ENCODE results near the gene TSPAN2. TPM values are rescaled to one million over a fixed set of nuclear protein-coding genes. Genes with fewer than 3 reads are reported as not detected.

Gene TSPAN2
- total and polyA plus RNA-seq, 2 donors (not counting 3 experiments of a cell fraction or from before 2014, with no cell fraction given) = 1.5 to 5.0 TPM

DNA sequence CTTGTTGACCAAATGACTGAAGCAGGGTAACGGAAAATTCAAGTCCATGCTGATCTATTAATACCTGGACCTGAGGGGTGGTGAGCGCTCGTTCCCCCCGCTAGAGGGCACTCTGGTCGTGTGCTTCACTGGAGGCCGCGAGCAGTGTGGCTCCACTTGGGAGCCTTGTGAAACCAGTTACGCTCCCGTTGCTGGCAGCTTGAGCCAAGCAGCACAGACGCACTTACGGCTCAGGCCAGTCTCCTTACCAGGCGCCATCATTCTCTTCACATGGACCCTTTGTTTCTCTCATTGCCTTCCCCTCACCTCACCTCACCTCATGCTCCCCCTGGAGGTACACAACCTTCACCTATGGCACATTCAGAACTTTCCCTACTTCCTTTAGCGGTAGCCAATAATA, 49.7 kb upstream of the TSPAN2 start:
- no peak for TF ChIP-seq MYC (IDR thresholded peaks at IDR 0.05; ENCODE audit: low read depth, low read length)
- TF ChIP-seq, protein P1, sequence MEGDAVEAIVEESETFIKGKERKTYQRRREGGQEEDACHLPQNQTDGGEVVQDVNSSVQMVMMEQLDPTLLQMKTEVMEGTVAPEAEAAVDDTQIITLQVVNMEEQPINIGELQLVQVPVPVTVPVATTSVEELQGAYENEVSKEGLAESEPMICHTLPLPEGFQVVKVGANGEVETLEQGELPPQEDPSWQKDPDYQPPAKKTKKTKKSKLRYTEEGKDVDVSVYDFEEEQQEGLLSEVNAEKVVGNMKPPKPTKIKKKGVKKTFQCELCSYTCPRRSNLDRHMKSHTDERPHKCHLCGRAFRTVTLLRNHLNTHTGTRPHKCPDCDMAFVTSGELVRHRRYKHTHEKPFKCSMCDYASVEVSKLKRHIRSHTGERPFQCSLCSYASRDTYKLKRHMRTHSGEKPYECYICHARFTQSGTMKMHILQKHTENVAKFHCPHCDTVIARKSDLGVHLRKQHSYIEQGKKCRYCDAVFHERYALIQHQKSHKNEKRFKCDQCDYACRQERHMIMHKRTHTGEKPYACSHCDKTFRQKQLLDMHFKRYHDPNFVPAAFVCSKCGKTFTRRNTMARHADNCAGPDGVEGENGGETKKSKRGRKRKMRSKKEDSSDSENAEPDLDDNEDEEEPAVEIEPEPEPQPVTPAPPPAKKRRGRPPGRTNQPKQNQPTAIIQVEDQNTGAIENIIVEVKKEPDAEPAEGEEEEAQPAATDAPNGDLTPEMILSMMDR (IDR thresholded peaks at IDR 0.05; ENCODE audit: extremely low read depth in 1 of 2, insufficient read depth in 1 of 2, low read depth in 1 of 2, low read length in 2 of 2) = peak; percentile 90 to 92
- H4K20me1 ChIP-seq (replicated peaks; ENCODE audit: control insufficient read depth, extremely low read depth, insufficient read depth, low read length) = no peaks in the 10 kb centered on the region
- H3K27me3 ChIP-seq (ENCODE audit: control insufficient read depth in 2 of 2, insufficient read depth in 2 of 2, low read length in 2 of 2) = peaks cover 0 to 2% of the 10 kb centered on the region in 2 experiments
- no peaks in the 10 kb centered on the region for H3K79me2 ChIP-seq (ENCODE audit: control insufficient read depth, insufficient read depth, low read length)
- no peak overlapping the region for H3K27ac ChIP-seq (ENCODE audit: insufficient read depth, low read depth, low read length)
- H3K4me3 ChIP-seq (replicated peaks in 1 of 3; ENCODE audit: insufficient read depth in 1 of 3, low read depth in 1 of 3, low read length in 3 of 3) = no peak overlapping the region
- peak; percentile 79 for DNase-seq (ENCODE audit: low read depth, low spot score)
- peak overlapping the region; percentile 20 for H2AFZ ChIP-seq (ENCODE audit: low read depth, low read length)
- ChIA-PET POLR2A (no interaction called here), CTCF (interaction anchor here (0.6 to 8.6 kb wide), 21 partner anchors 17 to 1361 kb away, joined by 3 to 259 read pairs (median 4); no protein-coding TSS in a partner anchor)
- dilution Hi-C loops (cut with MboI; ENCODE audit: extremely low pct_ligation_motif_present, low sequenced_read_pairs) (no loop called here), intact Hi-C loops (cut with micrococcal nuclease) (loop anchor here (1.0 to 2.0 kb wide), 5 partner anchors 136 to 626 kb away; no protein-coding TSS in a partner anchor)
- H3K9me3 ChIP-seq (replicated peaks; ENCODE audit: control insufficient read depth, insufficient read depth, low read length) = no peaks in the 10 kb centered on the region
- no peak overlapping the region for H3K9ac ChIP-seq (replicated peaks; ENCODE audit: extremely low read depth, insufficient read depth, low read length)
- no peak overlapping the region for H3K4me2 ChIP-seq (ENCODE audit: insufficient read depth, low read length)
- H3K36me3 ChIP-seq (ENCODE audit: control insufficient read depth in 2 of 2, extremely low read depth in 1 of 2, insufficient read depth in 2 of 2, low read length in 2 of 2) = no peaks in the 10 kb centered on the region
- no peaks in the 10 kb centered on the region for H3K4me1 ChIP-seq (ENCODE audit: control insufficient read depth, extremely low read depth, insufficient read depth, low read length)
- no peaks in the 10 kb centered on the region for H3K9me1 ChIP-seq (replicated peaks; ENCODE audit: control insufficient read depth, extremely low read depth, insufficient read depth, low read length)
- BruUV-seq (replicated peaks) = no TSS peak
- peak; percentile 87 for FAIRE-seq

DNA sequence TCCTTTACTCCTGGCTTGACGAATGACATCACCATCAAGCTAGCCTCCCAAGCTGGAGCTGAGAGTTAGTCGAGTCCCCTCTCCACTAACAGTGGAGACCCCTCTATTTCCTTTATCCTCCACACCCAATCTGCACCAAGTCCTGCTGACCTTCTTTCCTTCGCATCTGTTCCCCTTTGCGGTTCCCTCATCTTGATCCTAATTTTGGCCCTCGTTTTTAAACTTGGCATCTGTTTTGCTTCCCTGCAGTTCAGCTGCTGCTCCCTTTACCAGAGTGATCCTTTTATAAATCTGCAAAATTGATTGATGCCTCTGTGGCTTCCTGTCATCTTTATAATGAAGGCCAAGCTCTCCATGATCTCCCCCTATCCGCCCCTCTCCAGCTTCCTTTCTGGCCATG, 49.0 kb upstream of the TSPAN2 start:
- no peak overlapping the region for H2AFZ ChIP-seq (ENCODE audit: low read depth, low read length)
- H3K4me2 ChIP-seq (ENCODE audit: insufficient read depth, low read length) = no peak overlapping the region
- H3K27me3 ChIP-seq (ENCODE audit: control insufficient read depth in 2 of 2, insufficient read depth in 2 of 2, low read length in 2 of 2) = peaks cover 0 to 2% of the 10 kb centered on the region in 2 experiments
- FAIRE-seq (no peak), DNase-seq (ENCODE audit: low read depth, low spot score) (no peak)
- H3K79me2 ChIP-seq (ENCODE audit: control insufficient read depth, insufficient read depth, low read length) = no peaks in the 10 kb centered on the region
- H3K9ac ChIP-seq (replicated peaks; ENCODE audit: extremely low read depth, insufficient read depth, low read length) = no peak overlapping the region
- POLR2A ChIA-PET = no interaction called here
- CTCF ChIA-PET = interaction anchor here (0.6 to 8.6 kb wide), 13 partner anchors 73 to 568 kb away, joined by 3 to 259 read pairs (median 5); no protein-coding TSS in a partner anchor
- no peaks in the 10 kb centered on the region for H3K9me3 ChIP-seq (replicated peaks; ENCODE audit: control insufficient read depth, insufficient read depth, low read length)
- dilution Hi-C loops (cut with MboI; ENCODE audit: extremely low pct_ligation_motif_present, low sequenced_read_pairs) = no loop called here
- no peak overlapping the region for H3K4me3 ChIP-seq (replicated peaks in 1 of 3; ENCODE audit: insufficient read depth in 1 of 3, low read depth in 1 of 3, low read length in 3 of 3)
- H3K36me3 ChIP-seq (ENCODE audit: control insufficient read depth in 2 of 2, extremely low read depth in 1 of 2, insufficient read depth in 2 of 2, low read length in 2 of 2) = no peaks in the 10 kb centered on the region
- no peak overlapping the region for H3K27ac ChIP-seq (ENCODE audit: insufficient read depth, low read depth, low read length)
- H4K20me1 ChIP-seq (replicated peaks; ENCODE audit: control insufficient read depth, extremely low read depth, insufficient read depth, low read length) = no peaks in the 10 kb centered on the region
- no TSS peak for BruUV-seq (replicated peaks)
- TF ChIP-seq FOS (IDR thresholded peaks at IDR 0.05; ENCODE audit: borderline replicate concordance, insufficient read depth, low read length) = no peak
- no peak for TF ChIP-seq GATA2 (IDR thresholded peaks at IDR 0.05; ENCODE audit: insufficient read depth, insufficient read length, low read depth, low read length)
- TF ChIP-seq, protein P1 (IDR thresholded peaks at IDR 0.05; ENCODE audit: extremely low read depth in 1 of 2, insufficient read depth in 1 of 2, low read depth in 1 of 2, low read length in 2 of 2) = no peak
- TF ChIP-seq JUN (IDR thresholded peaks at IDR 0.05; ENCODE audit: borderline replicate concordance, insufficient read depth, insufficient read length, low read depth) = no peak
- TF ChIP-seq POLR2A (IDR thresholded peaks at IDR 0.05; ENCODE audit: low read depth, low read length) = no peak
- TF ChIP-seq, protein P2, sequence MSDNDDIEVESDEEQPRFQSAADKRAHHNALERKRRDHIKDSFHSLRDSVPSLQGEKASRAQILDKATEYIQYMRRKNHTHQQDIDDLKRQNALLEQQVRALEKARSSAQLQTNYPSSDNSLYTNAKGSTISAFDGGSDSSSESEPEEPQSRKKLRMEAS (IDR thresholded peaks at IDR 0.05; ENCODE audit: insufficient read depth, insufficient read length) = no peak
- TF ChIP-seq MYC (IDR thresholded peaks at IDR 0.05; ENCODE audit: low read depth, low read length) = no peak
- no peak for TF ChIP-seq EZH2 (IDR thresholded peaks at IDR 0.05; ENCODE audit: borderline replicate concordance, low read depth, low read length, severe bottlenecking)
- TF ChIP-seq POLR2AphosphoS5 (IDR thresholded peaks at IDR 0.05; ENCODE audit: insufficient read depth, low read depth, low read length) = no peak
- H3K4me1 ChIP-seq (ENCODE audit: control insufficient read depth, extremely low read depth, insufficient read depth, low read length) = no peaks in the 10 kb centered on the region
- intact Hi-C loops (cut with micrococcal nuclease) = loop anchor here (2.0 kb wide), 1 partner anchor 627 kb away; no protein-coding TSS in a partner anchor
- H3K9me1 ChIP-seq (replicated peaks; ENCODE audit: control insufficient read depth, extremely low read depth, insufficient read depth, low read length) = no peaks in the 10 kb centered on the region

Data from endothelial cell of umbilical vein (primary cell).